ENCODE data around the gene UBE2QL1.

UBE2QL1 gene

GRCh38 chr5:6541256-6542013 lies 92.8 kb downstream of the UBE2QL1 start:
- no peak for DNase-seq

GRCh38 chr5:6542421-6543345 lies 94.0 kb downstream of the UBE2QL1 start:
- no peak for DNase-seq

- no peak for DNase-seq
These were observed 94.7 kb downstream of the UBE2QL1 start for GRCh38 chr5:6543346-6543730.

- no peak for DNase-seq
These were observed 95.3 kb downstream of the UBE2QL1 start for GRCh38 chr5:6543830-6544560.

Measured in NK-92 treated with Interleukin-12 subunit alpha and Interleukin-12 subunit beta, amount 100 ng/mL, for 24 hours (cell line).